Endodermal cell (in vitro differentiated cells): Measurements from ENCODE around the gene MAST1. TPM values are rescaled to one million over a fixed set of nuclear protein-coding genes. Genes with fewer than 3 reads are reported as not detected.

Experiments used
- DNase-seq: peaks from one replicate; pipeline ENCODE4 v3.0.0-alpha.2; 2017
- H3K27ac ChIP-seq: 2 replicates; pipeline ENCODE4 v1.5.1; 2013; ENCODE audit warnings: mild to moderate bottlenecking, low read depth, low read length, moderate library complexity
- H3K27me3 ChIP-seq: 2 replicates; pipeline ENCODE4 v1.6.1; 2013; ENCODE audit warnings: mild to moderate bottlenecking, low read length, moderate library complexity; ENCODE audit not compliant: insufficient read depth, control insufficient read depth, poor library complexity, severe bottlenecking
- H3K36me3 ChIP-seq: 2 replicates; pipeline ENCODE4 v1.7.0; 2013; ENCODE audit warnings: mild to moderate bottlenecking, low read length, moderate library complexity; ENCODE audit not compliant: control insufficient read depth, insufficient read depth
- H3K4me1 ChIP-seq: one replicate; pipeline ENCODE4 v1.7.0; 2013; ENCODE audit warnings: low read length; ENCODE audit not compliant: control insufficient read depth, insufficient read depth
- H3K4me3 ChIP-seq: 2 replicates; pipeline ENCODE4 v1.5.1; 2013; ENCODE audit warnings: mild to moderate bottlenecking, low read length, moderate library complexity
- H3K9ac ChIP-seq: 2 replicates; pipeline ENCODE4 v1.6.1; 2013; ENCODE audit warnings: mild to moderate bottlenecking, low read length, moderate library complexity; ENCODE audit not compliant: poor library complexity, severe bottlenecking; ENCODE audit errors: extremely low read depth
- H3K9me3 ChIP-seq: 2 replicates; pipeline ENCODE4 v1.6.1; 2013; ENCODE audit warnings: mild to moderate bottlenecking, low read length, moderate library complexity; ENCODE audit not compliant: control insufficient read depth
- H3K27ac Mint-ChIP-seq: 2 replicates; pipeline ENCODE4 v1.8.0; 2020; ENCODE audit warnings: mixed read lengths
- H3K27me3 Mint-ChIP-seq: 2 replicates; pipeline ENCODE4 v1.8.0; 2021; ENCODE audit warnings: mild to moderate bottlenecking, mixed read lengths; ENCODE audit not compliant: insufficient read depth
- H3K36me3 Mint-ChIP-seq: 2 replicates; pipeline ENCODE4 v1.8.0; 2020; ENCODE audit warnings: low read depth, mixed read lengths
- H3K4me1 Mint-ChIP-seq: 2 replicates; pipeline ENCODE4 v1.8.0; 2020; ENCODE audit warnings: mixed read lengths
- H3K4me3 Mint-ChIP-seq: 2 replicates; pipeline ENCODE4 v1.8.0; 2020; ENCODE audit warnings: mild to moderate bottlenecking, moderate library complexity, mixed read lengths
- H3K9me3 Mint-ChIP-seq: 2 replicates; pipeline ENCODE4 v1.8.0; 2020; ENCODE audit warnings: mild to moderate bottlenecking, mixed read lengths
- CTCF ChIP-seq: fragments of 200-600 bp; sonication (generic); conservative IDR thresholded peaks from 2 replicates; pipeline ENCODE4 v1.5.0; 2021; ENCODE audit warnings: antibody characterized with exemption, mild to moderate bottlenecking
- WGBS, 2 experiments: methylation state at CpG; one replicate each; pipeline versions ENCODE4 v1.1.5 to v1.1.7; 2013; ENCODE audit warnings: missing lambda C conversion rate in 2 of 2, mixed read lengths in 1 of 2; ENCODE audit not compliant: insufficient coverage in 1 of 2, insufficient read length in 1 of 2; 5-methylcytosine and 5-hydroxymethylcytosine counted together
- total RNA-seq, 2 donors: library from RNA; stranded (reverse); fragmentation: NEBNext Ultra II Directional in 1 of 2; extraction: Animal tissue kit (Norgen Biotek cat#: 25700) in 1 of 2; gene quantifications; 2 replicates in 1 of 2; 3 replicates in 1 of 2; pipeline ENCODE4 v1.2.1, GENCODE V29; 2021

Gene MAST1
- total RNA-seq, 2 donors from 2014 or later = 6.9 to 18.5 TPM

- Histone ChIP-seq H3K9ac (peak overlapping the region; percentile 57), H3K4me1 (no peaks in the 10 kb centered on the region), H3K9me3 (no peaks in the 10 kb centered on the region), H3K27me3 (peaks cover 16% of the 10 kb centered on the region), H3K27ac (no peak overlapping the region), H3K4me3 (peak overlapping the region; percentile 91), H3K36me3 (peaks cover 25% of the 10 kb centered on the region)
- peak overlapping the region; percentile 97 for H3K4me3 Mint-ChIP-seq
- 9 to 21% methylated on average over 18 to 26 of the region's 26 CpGs for WGBS, 2 experiments
- DNase-seq = peak; percentile 66
- no peak for TF ChIP-seq CTCF
- H3K27me3 Mint-ChIP-seq = peaks cover 9% of the 10 kb centered on the region
- H3K27ac Mint-ChIP-seq = peak overlapping the region; percentile 98
- H3K4me1 Mint-ChIP-seq = peaks cover 9% of the 10 kb centered on the region
- H3K9me3 Mint-ChIP-seq = no peaks in the 10 kb centered on the region
- H3K36me3 Mint-ChIP-seq = peaks cover 18% of the 10 kb centered on the region
Measured at GRCh38 chr19:12891553-12892021, 53.3 kb downstream of the MAST1 start.

GRCh38 chr19:12893582-12893981 lies 55.3 kb downstream of the MAST1 start:
- no peak overlapping the region for H3K27ac ChIP-seq
- peaks cover 35% of the 10 kb centered on the region for H3K36me3 ChIP-seq
- Mint-ChIP-seq H3K27ac (no peak overlapping the region), H3K4me3 (no peak overlapping the region), H3K36me3 (peaks cover 25% of the 10 kb centered on the region), H3K4me1 (peaks cover 5% of the 10 kb centered on the region), H3K9me3 (no peaks in the 10 kb centered on the region), H3K27me3 (no peaks in the 10 kb centered on the region)
- no peak overlapping the region for H3K4me3 ChIP-seq
- no peaks in the 10 kb centered on the region for H3K4me1 ChIP-seq
- no peak for TF ChIP-seq CTCF
- WGBS, 2 experiments = 91 to 98% methylated on average over 4 to 5 of the region's 5 CpGs
- H3K27me3 ChIP-seq = no peaks in the 10 kb centered on the region
- no peak for DNase-seq
- H3K9me3 ChIP-seq = no peaks in the 10 kb centered on the region
- no peak overlapping the region for H3K9ac ChIP-seq

GRCh38 chr19:12896460-12896859 lies 58.1 kb downstream of the MAST1 start:
- Mint-ChIP-seq H3K4me3 (no peak overlapping the region), H3K27ac (no peak overlapping the region), H3K4me1 (peaks cover 5% of the 10 kb centered on the region), H3K27me3 (no peaks in the 10 kb centered on the region), H3K9me3 (no peaks in the 10 kb centered on the region), H3K36me3 (peaks cover 44% of the 10 kb centered on the region)
- Histone ChIP-seq H3K4me3 (no peak overlapping the region), H3K9me3 (no peaks in the 10 kb centered on the region), H3K27me3 (no peaks in the 10 kb centered on the region), H3K4me1 (no peaks in the 10 kb centered on the region), H3K9ac (no peak overlapping the region), H3K36me3 (peaks cover 43% of the 10 kb centered on the region), H3K27ac (no peak overlapping the region)
- 94 to 97% methylated on average over 17 of the region's 17 CpGs for WGBS, 2 experiments
- TF ChIP-seq CTCF = no peak
- no peak for DNase-seq
